ENCODE results near the gene ARTN.

Gene ARTN

DNA sequence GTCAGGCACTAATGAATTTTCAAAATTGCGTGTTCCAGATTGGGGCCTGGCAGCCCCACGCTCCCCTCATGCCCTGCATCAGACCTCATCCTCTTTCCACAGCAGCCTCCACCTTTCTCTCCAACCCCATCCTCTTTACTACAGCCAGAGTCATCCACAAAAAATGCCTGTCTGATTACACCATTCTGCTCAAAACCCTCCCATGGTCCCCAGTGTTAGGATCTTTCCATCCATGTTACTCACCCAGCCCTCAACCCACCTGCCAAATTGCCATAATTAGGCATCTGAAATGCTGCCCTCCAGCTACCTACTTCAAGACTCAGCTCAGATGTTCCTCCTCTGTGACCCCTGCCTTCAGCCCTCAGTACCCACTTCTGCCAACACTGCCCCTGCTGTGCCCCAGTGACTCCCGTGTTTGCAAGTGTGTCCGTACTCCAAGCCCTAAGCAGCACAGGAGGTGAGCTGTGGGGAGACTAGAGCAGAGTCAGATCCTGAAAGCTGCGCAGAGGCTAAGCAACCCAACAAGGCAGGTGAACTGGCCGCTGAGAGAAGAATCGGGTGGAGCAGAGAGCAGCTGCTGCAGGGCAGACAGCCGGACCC lies 715 bp upstream of the ARTN start:
- no peak for TF ChIP-seq CTCF (IDR thresholded peaks at IDR 0.05; ENCODE audit: low read depth, low read length, missing control alignments)
- H3K4me3 ChIP-seq (replicated peaks; ENCODE audit: low read depth, low read length), result peak overlapping the region; percentile 44
- no peak for DNase-seq (ENCODE audit: extremely low read depth, low read depth)

DNA sequence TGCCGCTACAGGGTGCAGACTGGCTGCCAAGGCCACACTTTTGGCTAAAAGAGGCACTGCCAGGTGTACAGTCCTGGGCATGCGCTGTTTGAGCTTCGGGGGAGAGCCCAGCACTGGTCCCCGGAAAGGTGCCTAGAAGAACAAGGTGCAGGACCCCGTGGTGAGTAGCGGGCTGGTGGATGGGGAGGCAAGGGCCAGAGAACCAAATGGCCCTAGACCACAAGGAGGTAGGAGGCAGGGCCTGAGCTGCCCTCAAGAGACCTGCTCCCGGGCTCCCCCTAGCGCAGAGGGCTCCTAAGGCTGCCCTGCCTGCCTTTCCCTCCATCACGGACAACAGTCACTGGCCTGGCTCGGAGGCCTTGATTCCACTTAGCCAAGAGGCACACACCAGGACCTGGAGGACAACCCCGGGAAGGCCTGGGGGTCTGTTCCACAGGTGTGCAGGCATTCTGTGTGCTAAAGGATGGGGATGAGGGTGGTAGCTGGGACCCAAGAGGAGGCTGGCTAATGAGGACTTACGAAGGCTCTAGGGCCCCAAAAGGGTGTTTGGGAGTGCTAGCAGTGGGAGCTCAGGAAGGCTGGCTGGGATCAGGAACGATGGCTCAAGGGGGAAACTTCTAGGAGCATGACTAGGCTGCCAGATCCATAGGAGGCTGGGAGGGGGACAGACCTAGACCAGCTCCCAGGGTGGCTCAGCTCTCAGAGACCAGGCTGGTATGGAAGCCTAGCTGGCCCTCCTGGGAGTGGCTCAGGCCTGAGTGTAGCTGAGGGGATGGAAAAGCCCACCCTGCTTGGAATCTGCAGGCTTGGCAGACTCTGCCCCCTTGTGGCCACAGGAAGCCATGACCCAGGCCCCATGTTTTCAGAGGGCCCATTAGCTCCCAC lies 742 bp downstream of the ARTN start:
- no peak for DNase-seq (ENCODE audit: extremely low read depth, low read depth)
- TF ChIP-seq CTCF (IDR thresholded peaks at IDR 0.05; ENCODE audit: low read depth, low read length, missing control alignments), result peak; percentile 91
- H3K4me3 ChIP-seq (replicated peaks; ENCODE audit: low read depth, low read length), result peak overlapping the region; percentile 44; the same call in 1 of the 2 replicates

DNA sequence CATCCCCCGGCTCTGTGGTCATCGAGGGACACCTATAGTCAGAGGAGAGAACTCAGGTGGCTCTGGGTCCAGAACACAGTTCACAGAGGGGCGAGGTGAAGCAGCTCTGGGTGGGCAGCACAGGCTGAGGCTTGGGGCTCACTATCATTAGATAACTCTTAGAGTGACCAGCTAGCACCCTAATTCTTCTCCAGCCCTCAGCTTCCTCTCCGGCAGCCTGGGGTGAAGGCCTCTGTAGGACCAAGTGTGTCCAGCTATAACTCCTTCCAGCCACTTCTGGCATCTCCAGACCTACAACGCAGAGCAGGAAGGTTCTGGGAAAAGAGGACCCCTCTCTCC lies 1.4 kb downstream of the ARTN start:
- DNase-seq (ENCODE audit: extremely low read depth, low read depth), result no peak
- no peak overlapping the region for H3K4me3 ChIP-seq (replicated peaks; ENCODE audit: low read depth, low read length)
- TF ChIP-seq CTCF (IDR thresholded peaks at IDR 0.05; ENCODE audit: low read depth, low read length, missing control alignments), result no peak

- TF ChIP-seq CTCF (IDR thresholded peaks at IDR 0.05; ENCODE audit: low read depth, low read length, missing control alignments), result no peak
- H3K4me3 ChIP-seq (replicated peaks; ENCODE audit: low read depth, low read length), result peak overlapping the region; percentile 22; the same call in 1 of the 2 replicates
- DNase-seq (ENCODE audit: extremely low read depth, low read depth), result no peak
Observed at GRCh38 chr1:43935711-43936427, 2.3 kb downstream of the ARTN start.

DNA sequence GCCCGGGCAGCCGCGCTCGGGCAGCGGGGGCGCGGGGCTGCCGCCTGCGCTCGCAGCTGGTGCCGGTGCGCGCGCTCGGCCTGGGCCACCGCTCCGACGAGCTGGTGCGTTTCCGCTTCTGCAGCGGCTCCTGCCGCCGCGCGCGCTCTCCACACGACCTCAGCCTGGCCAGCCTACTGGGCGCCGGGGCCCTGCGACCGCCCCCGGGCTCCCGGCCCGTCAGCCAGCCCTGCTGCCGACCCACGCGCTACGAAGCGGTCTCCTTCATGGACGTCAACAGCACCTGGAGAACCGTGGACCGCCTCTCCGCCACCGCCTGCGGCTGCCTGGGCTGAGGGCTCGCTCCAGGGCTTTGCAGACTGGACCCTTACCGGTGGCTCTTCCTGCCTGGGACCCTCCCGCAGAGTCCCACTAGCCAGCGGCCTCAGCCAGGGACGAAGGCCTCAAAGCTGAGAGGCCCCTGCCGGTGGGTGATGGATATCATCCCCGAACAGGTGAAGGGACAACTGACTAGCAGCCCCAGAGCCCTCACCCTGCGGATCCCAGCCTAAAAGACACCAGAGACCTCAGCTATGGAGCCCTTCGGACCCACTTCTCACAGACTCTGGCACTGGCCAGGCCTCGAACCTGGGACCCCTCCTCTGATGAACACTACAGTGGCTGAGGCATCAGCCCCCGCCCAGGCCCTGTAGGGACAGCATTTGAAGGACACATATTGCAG lies 3.0 kb downstream of the ARTN start:
- DNase-seq (ENCODE audit: extremely low read depth, low read depth), result no peak

More for the DNA sequence above, 3.0 kb downstream of the ARTN start:
- no peak for TF ChIP-seq CTCF (IDR thresholded peaks at IDR 0.05; ENCODE audit: low read depth, low read length, missing control alignments)
- no peak overlapping the region for H3K4me3 ChIP-seq (replicated peaks; ENCODE audit: low read depth, low read length)
